HG02798 (cell line): ENCODE measurements around the gene NUCB1.
"Not testable (repeated sequence)": the region's sequence is repeated elsewhere in the genome, so short reads cannot be mapped to it uniquely, and the experiment has no call there.

Experiments used
- ATAC-seq: cut with Tn5 transposase; IDR thresholded peaks from one replicate; pipeline ENCODE4 v1.9.1; 2021; ENCODE audit warnings: mild to moderate bottlenecking; ENCODE audit not compliant: unreplicated experiment, poor library complexity

The NUCB1 gene

DNA sequence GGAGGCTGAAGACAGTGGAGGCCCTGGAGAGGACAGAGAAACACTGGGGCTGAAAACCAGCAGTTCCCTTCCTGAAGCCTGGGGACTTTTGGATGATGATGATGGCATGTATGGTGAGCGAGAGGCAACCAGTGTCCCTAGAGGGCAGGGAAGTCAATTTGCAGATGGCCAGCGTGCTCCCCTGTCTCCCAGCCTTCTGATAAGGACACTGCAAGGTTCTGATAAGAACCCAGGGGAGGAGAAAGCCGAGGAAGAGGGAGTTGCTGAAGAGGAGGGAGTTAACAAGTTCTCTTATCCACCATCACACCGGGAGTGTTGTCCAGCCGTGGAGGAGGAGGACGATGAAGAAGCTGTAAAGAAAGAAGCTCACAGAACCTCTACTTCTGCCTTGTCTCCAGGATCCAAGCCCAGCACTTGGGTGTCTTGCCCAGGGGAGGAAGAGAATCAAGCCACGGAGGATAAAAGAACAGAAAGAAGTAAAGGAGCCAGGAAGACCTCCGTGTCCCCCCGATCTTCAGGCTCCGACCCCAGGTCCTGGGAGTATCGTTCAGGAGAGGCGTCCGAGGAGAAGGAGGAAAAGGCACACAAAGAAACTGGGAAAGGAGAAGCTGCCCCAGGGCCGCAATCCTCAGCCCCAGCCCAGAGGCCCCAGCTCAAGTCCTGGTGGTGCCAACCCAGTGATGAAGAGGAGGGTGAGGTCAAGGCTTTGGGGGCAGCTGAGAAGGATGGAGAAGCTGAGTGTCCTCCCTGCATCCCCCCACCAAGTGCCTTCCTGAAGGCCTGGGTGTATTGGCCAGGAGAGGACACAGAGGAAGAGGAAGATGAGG, 26.4 kb upstream of the NUCB1 start:
- ATAC-seq: no peak

DNA sequence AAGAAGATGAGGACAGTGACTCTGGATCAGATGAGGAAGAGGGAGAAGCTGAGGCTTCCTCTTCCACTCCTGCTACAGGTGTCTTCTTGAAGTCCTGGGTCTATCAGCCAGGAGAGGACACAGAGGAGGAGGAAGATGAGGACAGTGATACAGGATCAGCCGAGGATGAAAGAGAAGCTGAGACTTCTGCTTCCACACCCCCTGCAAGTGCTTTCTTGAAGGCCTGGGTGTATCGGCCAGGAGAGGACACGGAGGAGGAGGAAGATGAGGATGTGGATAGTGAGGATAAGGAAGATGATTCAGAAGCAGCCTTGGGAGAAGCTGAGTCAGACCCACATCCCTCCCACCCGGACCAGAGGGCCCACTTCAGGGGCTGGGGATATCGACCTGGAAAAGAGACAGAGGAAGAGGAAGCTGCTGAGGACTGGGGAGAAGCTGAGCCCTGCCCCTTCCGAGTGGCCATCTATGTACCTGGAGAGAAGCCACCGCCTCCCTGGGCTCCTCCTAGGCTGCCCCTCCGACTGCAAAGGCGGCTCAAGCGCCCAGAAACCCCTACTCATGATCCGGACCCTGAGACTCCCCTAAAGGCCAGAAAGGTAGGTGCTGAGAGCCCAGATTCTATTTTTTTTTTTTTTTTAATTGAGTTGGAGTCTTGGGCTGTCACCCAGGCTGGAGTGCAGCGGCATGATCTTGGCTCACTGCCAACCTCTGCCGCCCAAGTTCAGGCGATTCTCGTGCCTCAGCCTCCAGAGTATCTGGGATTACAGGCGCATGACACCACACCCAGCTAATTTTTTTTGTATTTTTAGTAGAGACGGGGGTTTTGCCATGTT, 25.6 kb upstream of the NUCB1 start:
- ATAC-seq: no peak

DNA sequence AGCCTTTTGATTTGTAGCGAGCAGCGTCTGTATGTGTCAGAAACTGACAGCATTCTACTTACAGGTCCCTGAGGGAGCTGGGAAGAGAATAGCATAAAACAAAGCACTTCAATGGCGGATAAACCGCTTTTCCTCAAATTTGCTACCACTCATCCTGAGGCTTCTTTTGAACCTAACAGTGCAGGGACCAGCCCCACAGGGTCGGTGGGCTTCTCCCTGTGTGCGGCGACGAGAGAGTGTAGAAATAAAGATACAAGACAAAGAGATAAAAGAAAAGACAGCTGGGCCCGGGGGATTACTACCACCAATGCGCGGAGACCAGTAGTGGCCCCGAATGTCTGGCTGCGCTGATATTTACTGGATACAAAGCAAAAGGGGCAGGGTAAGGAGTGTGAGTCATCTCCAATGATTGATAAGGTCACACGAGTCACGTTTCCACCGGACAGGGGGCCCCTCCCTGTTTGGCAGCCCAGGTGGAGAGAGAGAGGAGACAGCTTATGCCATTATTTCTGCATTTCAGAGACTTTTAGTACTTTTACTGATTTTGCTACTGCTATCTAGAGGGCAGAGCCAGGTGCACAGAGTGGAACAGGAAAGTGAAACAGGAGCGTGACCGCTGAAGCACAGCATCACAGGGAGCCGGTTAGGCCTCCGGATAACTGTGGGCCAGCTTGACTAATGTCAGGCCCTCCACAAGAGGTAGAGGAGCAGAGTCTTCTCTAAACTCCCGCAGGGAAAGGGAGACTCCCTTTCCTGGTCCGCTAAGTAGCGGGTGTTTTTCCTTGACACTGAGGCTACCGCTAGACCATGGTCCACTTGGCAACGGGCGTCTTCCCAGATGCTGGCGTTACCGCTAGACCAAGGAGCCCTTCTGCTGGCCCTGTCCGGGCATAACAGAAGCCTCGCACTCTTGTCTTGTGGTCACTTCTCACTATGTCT, 23.8 kb upstream of the NUCB1 start:
- not testable (repeated sequence) for ATAC-seq

DNA sequence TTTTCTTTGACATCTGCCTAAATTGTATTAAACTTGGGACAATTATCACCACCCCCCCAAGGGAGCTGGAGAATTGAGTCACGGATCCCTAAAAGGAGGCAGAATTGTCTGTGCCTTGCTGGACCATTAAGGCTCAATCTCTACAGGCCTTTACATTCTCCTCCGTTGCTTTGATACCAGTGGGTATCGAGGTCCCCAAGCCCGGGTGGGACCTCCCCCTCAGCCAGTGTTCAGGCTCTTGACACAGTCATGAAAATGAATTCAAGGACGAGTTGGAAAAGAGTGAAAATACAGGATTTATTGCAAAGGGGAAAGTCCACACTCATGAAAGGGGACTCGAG, 22.3 kb upstream of the NUCB1 start:
- ATAC-seq: no peak

DNA sequence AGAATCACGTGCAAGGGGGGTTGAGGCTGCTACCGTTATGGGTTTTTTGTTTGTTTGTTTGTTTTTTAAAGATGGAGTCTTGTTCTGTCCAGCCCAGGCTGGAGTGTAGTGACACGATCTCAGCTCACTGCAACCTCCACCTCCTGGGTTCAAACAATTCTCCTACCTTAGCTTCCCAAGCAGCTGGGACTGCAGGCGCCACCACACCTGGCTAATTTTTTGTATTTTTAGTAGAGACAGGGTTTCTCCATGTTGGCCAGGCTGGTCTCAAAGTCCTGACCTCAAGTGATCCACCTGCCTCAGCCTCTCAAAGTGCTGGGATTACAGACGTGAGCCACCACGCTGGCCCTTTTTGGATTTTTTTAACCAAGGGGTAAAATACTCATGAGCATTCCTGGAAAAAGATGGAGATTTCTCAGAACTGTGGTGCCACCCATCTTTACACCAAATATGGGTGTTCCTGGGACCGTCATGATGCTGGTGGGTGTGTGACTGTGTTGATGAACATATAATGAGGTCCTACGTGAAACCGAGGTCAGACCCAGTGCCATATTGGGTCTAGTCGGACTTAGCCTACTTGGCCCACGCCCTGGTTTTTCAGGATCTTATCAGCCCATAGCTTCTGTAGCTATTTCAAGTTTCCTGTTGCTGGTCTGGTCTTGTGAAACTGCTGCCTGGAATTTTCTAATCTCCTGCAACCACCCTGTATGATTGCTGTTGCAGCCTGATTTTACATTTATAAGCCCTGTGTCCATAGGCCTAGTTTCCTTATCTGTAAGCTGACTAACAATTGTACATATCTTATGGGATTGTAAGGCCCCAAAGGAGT, 21.7 kb upstream of the NUCB1 start:
- no peak for ATAC-seq

DNA sequence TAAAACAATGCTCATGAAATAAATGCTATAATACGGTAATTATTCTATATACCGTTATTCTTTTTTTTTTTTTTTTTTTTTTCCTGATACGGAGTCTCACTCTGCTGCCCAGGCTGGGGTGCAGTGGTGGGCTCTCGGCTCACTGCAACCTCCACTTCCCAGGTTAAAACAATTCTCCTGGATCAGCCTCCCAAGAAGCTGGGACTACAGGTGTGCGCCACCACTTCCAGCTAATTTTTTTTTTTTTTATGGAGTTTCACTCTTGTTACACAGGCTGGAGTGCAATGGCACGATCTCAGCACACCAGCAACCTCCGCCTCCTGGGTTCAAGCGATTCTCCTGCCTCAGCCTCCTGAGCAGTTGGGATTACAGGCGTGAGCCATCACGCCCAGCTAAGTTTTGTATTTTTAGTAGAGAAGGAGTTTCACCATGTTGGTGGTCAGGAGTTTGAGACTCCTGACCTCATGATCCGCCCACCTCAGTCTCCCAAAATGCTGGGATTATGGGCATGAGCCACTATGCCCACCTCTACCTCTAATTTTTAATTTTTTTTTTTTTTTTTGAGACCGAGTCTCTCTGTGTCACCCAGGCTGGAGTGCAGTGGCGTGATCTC, 21.0 kb upstream of the NUCB1 start:
- ATAC-seq: no peak

DNA sequence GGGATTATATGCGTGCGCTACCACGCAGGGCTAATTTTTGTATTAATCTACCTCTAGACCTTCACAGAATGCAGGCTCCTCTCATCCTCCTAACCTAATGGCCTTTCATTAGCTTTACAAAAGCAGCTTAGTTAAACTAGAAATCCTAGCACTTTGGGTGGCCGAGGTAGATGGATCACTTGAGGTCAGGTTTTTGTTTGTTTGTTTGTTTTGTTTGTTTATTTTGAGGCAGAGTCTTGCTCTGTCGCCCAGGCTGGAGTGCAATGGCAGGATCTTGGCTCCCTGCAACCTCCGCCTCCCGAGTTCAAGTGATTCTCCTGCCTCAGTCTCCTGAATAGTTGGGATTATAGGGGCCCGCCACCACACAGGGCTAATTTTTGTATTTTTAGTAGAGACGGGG, 20.4 kb upstream of the NUCB1 start:
- not testable (repeated sequence) for ATAC-seq

DNA sequence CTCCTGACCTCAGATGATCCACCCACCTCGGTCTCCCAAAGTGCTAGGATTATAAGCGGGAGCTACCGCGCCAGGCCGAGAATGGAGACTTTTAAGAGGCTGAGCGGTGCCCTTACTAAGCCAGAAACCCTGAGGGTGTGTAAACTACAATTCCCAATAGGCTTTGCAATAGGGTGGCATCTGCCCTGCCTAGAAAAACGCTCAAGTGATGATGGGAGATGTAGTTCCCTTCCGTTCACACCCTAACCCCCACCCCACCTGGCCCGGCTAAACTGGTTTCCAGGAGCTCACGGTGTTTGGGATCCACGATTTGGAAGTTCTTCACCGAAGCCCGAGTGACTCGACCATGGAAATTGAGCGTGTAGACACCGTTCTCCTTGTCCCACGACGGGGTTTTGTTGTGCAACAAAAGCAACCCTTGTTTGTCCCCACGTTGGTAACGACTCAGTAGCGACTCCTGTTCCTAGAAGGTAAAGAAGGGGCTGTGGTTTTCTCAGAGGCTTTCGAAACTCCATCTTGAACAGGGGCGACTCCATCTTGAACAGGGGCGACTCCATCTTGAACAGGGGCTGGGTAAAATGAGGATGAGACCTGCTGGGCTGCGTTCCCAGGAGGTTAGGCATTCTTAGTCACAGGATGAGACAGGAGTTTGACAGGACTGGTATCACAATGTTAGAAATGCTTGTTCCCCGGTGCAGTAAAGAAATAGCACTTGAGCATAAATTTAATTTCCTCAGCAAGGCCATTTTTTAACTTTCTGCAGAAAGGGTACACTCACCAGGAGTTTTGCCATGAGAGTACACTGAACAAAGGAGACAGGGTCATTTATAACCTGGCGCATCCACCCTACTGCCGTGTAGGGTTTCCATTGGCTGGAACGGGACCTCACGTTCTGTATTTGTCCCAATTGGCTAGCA, 18.1 kb upstream of the NUCB1 start:
- ATAC-seq: no peak

DNA sequence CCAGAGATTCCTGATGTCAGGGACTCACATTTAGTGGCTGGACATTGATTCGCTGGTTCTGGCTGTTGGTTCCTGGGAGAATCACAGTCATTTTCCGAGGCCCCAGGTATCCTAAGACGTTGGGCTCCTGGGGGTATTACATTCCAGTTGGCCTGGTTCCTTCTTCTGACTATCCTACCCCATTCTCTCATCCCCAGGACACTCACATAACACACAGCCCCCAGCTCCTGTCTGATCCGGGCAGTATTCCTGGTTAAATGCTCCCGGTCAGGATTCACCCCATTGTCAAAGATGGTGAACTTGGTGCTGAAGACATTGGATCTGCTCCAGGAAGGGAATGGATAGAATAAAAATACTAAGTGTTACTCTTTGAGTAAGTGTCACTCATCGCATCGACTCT, 16.4 kb upstream of the NUCB1 start:
- ATAC-seq: no peak

DNA sequence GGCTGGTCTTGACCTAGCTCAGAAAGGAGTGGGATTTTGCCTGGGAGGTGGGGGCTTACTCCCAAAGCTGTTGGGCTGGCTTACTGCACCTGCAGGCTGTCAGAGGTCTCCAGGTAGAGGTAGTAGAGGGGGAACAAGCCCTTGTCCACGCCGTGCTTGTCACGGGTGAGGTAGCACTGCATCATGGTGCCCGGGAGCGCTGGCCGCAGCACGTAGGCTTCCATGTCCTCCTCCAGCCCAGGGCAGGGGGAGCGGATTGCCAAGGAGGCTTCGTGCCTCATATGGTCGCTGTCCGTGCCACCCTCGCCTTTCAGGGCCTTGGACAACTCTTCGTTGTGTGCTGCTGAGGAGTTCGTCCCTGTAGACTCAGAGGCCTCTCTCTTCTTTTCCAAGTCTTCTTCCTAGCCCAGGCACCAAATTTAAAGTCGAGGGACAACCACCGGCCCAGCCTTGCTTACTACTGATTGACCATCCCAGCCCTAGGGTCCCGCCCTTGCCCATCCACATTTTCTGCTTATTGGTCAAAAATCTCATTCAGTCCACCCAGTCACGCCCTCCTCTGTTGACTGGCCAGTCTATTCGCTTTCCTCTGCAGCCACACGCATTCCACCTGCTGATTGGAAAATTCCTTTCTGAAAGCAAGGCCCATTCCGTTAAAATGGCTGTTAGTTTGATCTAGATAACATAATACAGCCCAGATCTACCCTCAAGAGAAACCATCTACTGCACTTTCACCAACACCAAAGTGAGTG, 12.1 kb upstream of the NUCB1 start:
- no peak for ATAC-seq

DNA sequence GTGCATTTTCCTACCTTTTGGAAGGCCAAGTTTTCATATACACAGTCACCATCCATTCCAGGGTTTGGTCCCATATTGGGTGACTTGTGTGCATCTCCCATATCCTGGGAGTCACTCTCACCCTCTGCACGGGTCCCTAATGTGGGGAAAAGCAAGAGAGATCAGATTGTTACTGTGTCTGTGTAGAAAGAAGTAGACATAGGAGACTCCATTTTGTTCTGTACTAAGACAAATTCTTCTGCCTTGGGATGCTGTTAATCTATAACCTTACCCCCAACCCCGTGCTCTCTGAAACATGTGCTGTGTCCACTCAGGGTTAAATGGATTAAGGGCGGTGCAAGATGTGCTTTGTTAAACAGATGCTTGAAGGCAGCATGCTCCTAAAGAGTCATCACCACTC, 10.6 kb upstream of the NUCB1 start:
- ATAC-seq: not testable (repeated sequence)

DNA sequence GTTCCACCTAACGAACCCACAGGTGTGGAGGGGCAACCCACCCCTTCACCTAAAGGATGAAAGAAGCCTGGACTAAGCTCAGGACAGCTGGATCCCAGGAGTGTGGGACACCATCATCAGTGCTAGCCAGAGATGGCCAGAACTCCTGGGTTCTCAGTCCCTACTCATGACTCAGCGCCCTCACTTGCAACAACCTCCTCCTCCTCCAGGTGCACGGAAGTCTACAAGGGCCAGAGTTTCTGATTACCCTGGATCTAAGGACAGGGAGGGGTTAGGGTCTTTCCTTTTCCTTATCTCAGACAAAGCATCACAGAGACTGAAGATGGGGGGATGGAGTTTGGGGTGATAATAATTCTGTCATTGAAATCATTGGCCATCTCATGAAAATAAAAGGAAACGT, 9.6 kb upstream of the NUCB1 start:
- no peak for ATAC-seq

DNA sequence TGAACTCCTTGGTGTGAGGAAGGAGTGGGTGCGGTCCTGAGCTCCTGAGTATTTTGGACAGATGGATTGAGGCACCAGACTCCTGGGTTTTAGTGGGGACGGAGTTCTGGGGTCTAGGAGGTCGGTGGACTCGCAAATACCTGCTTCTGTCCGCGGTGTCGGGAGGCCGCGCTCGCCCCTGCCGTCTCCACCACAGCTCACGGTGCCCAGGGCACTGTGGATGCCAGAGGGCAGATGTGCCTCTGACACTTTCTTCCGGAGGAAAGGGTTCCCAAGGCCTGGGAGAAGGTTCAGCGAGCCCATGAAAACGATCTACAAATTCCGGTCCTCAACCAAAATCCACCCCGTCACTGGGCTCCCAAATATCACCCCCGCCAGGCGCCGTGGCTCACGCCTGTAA, 4.9 kb upstream of the NUCB1 start:
- no peak for ATAC-seq

DNA sequence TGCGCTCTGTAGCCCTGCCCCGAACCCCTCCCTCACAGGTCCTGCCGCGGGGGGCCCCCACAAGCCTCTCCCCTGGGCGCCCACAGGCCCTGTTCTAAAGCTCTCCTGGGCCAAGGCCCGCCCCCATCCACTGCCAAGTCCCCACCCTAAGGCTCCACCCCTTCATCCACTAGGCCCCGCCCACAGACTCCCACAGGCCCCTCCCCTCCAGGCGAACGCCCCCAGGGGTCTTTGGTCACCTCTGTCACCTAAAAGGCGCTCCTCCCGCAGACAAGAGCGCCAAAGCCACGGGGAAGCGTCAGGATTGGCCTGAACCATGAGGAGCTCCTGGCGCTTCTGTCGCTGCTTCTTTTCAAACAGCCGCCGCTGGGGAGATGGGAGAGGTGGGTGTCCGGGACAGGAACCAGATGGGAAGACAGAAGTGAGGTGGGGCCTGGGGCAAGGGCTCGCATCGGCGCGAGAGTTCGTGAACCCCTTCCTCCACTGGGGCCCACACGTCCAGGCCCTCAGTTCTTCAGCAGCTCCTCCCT, 3.9 kb upstream of the NUCB1 start:
- no peak for ATAC-seq

DNA sequence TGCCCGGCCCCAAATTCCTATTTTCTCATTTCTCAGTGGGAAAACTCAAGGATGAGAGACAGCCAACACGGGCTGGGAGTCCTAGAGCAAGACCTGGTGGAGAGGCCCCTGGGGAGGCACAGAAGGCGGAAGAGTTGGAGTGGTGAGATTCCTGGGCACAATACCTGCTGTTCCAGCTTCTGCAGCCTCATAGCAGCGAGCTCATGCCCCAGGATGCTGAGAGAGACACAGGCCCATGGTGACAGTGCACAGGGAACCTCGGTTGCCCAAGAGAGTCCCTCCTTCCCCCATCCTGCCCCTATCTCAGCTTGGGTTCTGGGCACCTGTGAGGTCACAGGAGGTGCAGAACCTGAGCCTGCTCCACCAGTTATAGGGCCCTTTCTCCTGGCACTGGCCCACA, 2.9 kb upstream of the NUCB1 start:
- ATAC-seq: no peak

DNA sequence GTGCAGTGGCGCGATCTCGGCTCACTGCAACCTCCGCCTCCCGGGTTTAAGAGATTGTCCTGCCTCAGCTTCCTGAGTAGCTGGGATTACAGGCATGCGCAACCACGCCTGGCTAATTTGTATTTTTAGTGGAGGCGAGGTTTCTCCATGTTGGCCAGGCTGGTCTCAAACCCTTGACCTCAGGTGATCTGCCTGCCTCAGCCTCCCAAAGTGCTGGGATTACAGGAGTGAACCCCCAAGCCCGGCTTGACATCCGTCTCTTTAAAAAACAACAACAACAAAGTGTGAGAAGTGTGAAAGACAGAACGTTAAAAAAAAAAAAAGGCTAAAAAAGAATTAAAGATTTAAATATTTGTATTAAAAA, 744 bp upstream of the NUCB1 start:
- ATAC-seq: not testable (repeated sequence)
